Ishikawa (cell line): ENCODE results near the gene BMPER.

Experiments
- CEBPB ChIP-seq: IDR thresholded peaks from 2 replicates; pipeline ENCODE4 v1.6.1; 2012
- CREB1 ChIP-seq: IDR thresholded peaks from 2 replicates; pipeline ENCODE4 v1.6.1; 2012; ENCODE audit warnings: low read depth
- EGR1 ChIP-seq: IDR thresholded peaks from 2 replicates; pipeline ENCODE4 v1.6.1; 2012
- EP300 ChIP-seq: IDR thresholded peaks from 2 replicates; pipeline ENCODE4 v1.6.1; 2012; ENCODE audit warnings: borderline replicate concordance
- FOXM1 ChIP-seq: IDR thresholded peaks from 2 replicates; pipeline ENCODE4 v1.6.1; 2012; ENCODE audit warnings: low read depth, borderline replicate concordance
- MAX ChIP-seq: IDR thresholded peaks from 2 replicates; pipeline ENCODE4 v1.6.1; 2012
- NFIC ChIP-seq: IDR thresholded peaks from 2 replicates; pipeline ENCODE4 v1.6.1; 2012
- RAD21 ChIP-seq: IDR thresholded peaks from 2 replicates; pipeline ENCODE4 v1.6.1; 2012; ENCODE audit warnings: low read depth
- REST ChIP-seq: IDR thresholded peaks from 2 replicates; pipeline ENCODE4 v1.6.1; 2012; ENCODE audit warnings: low read depth, mild to moderate bottlenecking
- TAF1 ChIP-seq: IDR thresholded peaks from 2 replicates; pipeline ENCODE4 v1.6.1; 2012; ENCODE audit warnings: low read depth, mild to moderate bottlenecking
- TCF12 ChIP-seq: IDR thresholded peaks from 2 replicates; pipeline ENCODE4 v1.6.1; 2012; ENCODE audit warnings: low read depth
- TEAD4 ChIP-seq: IDR thresholded peaks from 2 replicates; pipeline ENCODE4 v1.6.1; 2012
- YY1 ChIP-seq: IDR thresholded peaks from 2 replicates; pipeline ENCODE4 v1.6.1; 2012; ENCODE audit warnings: low read depth
- ZBTB7A ChIP-seq: IDR thresholded peaks from 2 replicates; pipeline ENCODE4 v1.6.1; 2012; ENCODE audit warnings: low read depth
- TF ChIP-seq, protein P1 (sequence below): IDR thresholded peaks from 2 replicates; pipeline ENCODE4 v1.6.1; 2012

BMPER gene

DNA sequence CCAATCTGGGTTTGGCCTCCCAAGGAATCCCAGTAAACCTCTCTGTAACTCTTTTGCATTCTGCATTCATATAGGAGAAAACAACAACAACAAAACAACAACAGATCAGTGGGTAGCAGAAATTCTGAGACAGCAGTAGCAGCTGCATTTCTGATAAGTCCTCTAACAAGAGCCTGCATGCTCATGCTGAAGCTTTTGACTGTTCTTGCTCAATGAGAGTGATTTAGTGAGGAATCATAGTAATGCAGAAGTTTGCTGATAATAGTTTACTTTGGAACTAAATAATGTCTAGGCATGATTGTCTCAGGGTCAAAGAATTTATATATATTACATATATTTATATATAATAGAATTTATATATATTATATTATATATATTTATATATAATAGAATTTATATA is 35.2 kb downstream of the BMPER start:
- no peak for TF ChIP-seq FOXM1
- TF ChIP-seq YY1 = no peak
- TF ChIP-seq CEBPB = no peak
- TF ChIP-seq TCF12 = no peak
- TF ChIP-seq, protein P1, sequence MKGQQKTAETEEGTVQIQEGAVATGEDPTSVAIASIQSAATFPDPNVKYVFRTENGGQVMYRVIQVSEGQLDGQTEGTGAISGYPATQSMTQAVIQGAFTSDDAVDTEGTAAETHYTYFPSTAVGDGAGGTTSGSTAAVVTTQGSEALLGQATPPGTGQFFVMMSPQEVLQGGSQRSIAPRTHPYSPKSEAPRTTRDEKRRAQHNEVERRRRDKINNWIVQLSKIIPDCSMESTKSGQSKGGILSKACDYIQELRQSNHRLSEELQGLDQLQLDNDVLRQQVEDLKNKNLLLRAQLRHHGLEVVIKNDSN = no peak
- TF ChIP-seq TAF1 = no peak
- no peak for TF ChIP-seq MAX
- TF ChIP-seq ZBTB7A = no peak
- no peak for TF ChIP-seq EP300
- no peak for TF ChIP-seq TEAD4
- TF ChIP-seq RAD21 = no peak

DNA sequence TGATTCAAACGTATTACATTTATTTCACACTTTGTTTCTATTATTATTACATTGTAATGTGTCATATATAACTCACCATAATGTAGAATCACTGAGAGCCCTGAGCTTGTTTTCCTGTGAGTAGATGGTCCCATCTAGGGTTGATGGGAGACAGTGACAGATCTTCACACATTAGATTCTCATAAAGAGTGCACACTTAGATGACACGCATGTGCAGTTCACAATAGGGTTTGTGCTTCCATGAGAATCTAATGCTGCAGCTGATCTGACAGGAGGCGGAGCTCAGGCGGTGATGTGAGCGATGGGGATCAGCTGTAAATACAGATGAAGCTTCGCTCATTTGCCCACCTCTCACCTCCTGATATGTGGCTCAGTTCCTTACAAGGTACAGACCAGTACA is 36.1 kb downstream of the BMPER start:
- TF ChIP-seq TEAD4 = no peak
- TF ChIP-seq ZBTB7A = no peak
- TF ChIP-seq EP300 = no peak
- TF ChIP-seq, protein P1 = no peak
- no peak for TF ChIP-seq RAD21
- TF ChIP-seq CREB1 = no peak
- no peak for TF ChIP-seq NFIC
- no peak for TF ChIP-seq TAF1
- TF ChIP-seq MAX = no peak
- no peak for TF ChIP-seq EGR1

DNA sequence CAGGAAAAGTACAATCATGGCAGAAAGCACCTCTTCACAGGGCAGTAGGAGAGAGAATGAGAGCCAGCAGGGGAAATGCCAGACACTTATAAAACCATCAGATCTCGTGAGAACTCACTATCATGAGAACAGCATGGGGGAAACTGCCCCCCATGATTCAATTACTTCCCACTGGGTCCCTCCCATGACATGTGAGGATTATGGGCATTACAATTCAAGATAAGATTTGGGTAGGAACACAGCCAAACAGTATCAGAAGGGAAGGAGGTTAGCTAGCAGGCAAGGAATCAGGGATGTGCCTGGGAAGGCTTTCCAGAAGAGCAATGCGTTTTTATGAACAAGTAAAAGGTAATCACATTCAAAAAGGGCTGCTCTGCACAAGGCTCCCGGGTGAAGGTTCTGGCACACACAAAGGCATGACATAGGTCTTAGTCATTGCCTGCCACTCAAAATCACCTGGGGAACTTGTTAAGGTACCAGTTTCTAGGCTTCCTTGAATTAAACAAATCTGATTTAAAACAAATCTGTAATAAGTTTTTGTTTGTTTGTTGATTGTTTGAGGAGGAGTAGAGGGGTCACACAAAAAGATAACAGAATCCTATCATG is 40.9 kb downstream of the BMPER start:
- TF ChIP-seq RAD21 (no peak), CREB1 (no peak), ZBTB7A (no peak), EP300 (no peak), TEAD4 (no peak), TCF12 (no peak), REST (no peak)

DNA sequence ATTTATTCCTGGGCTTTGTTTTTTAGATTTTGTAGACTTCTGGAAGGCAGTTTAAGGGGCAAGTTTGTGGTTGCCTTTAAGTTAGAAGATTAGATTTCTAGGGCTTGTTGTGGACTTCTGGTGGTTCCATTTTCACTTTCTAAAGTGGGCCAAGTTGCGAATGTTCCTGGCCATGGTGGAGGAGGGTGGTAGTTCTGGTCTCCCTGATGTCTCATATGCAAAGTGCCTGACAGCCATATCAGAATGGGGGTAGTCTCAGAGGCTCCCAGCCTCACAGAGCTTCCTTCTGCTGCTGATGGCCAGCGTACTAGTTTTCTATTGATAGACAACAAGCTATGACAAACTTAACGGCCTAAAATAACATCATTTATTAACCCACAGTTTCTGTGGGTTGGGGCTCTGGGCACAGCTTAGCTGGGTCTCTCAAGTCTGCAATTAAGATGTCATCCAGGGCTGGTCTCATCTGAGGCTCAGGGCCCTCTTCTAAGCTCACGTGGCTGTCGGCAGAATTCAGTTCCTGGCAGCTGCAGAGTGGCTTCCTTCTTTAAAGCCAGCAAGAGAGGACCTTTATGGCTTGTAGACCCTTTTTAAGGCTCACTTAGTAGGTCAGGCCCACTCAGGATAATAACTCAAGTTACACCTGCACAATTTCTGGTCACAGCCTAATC is 44.8 kb downstream of the BMPER start:
- TF ChIP-seq EGR1 (no peak), TCF12 (no peak), CREB1 (no peak), NFIC (no peak), REST (no peak), CEBPB (no peak), YY1 (no peak), TEAD4 (no peak), EP300 (no peak), MAX (no peak), ZBTB7A (no peak), FOXM1 (no peak), RAD21 (no peak)
- TF ChIP-seq, protein P1 = no peak

- TF ChIP-seq, protein P1 = no peak
Measured at GRCh38 chr7:33952824-33953223, 47.5 kb downstream of the BMPER start.
